OCI-LY1 (cell line): Measurements from ENCODE around the gene EEF1AKMT4.

ENCODE experiments used
- H2AFZ ChIP-seq: fragments of 200-600 bp; sonication (generic), shearing (Covaris generic); 2 replicates; pipeline ENCODE4 v1.6.0; 2014; ENCODE audit warnings: antibody characterized with exemption, mild to moderate bottlenecking, low read length
- H3F3A ChIP-seq: fragments of 200-600 bp; sonication (generic), shearing (Covaris generic); 2 replicates; pipeline ENCODE4 v1.6.0; 2014; ENCODE audit warnings: mild to moderate bottlenecking, antibody characterized with exemption, low read length, moderate library complexity; ENCODE audit not compliant: insufficient read depth
- H3K27ac ChIP-seq: fragments of 200-600 bp; sonication (generic); 2 replicates; pipeline ENCODE4 v1.5.1; 2014; ENCODE audit warnings: low read length, mixed run types, mild to moderate bottlenecking, low read depth; ENCODE audit not compliant: poor library complexity, severe bottlenecking
- H3K27me3 ChIP-seq: fragments of 200-600 bp; sonication (generic); 2 replicates; pipeline ENCODE4 v1.6.0; 2014; ENCODE audit warnings: antibody characterized with exemption, mild to moderate bottlenecking, low read length, moderate library complexity; ENCODE audit not compliant: insufficient read depth
- H3K36me3 ChIP-seq: fragments of 200-600 bp; sonication (generic); 2 replicates; pipeline ENCODE4 v1.6.1; 2014; ENCODE audit warnings: mild to moderate bottlenecking, antibody characterized with exemption, low read length, moderate library complexity, mixed read lengths; ENCODE audit not compliant: insufficient read depth
- H3K4me1 ChIP-seq: fragments of 200-600 bp; sonication (generic); 2 replicates; pipeline ENCODE4 v1.5.1; 2014; ENCODE audit warnings: mild to moderate bottlenecking, low read length, moderate library complexity; ENCODE audit not compliant: insufficient read depth, severe bottlenecking
- H3K4me2 ChIP-seq: fragments of 200-600 bp; sonication (generic), shearing (Covaris generic); 2 replicates; pipeline ENCODE4 v1.6.1; 2014; ENCODE audit warnings: low read length
- H3K4me3 ChIP-seq: fragments of 200-600 bp; sonication (generic); 2 replicates; pipeline ENCODE4 v1.5.1; 2014; ENCODE audit warnings: low read length, low read depth, mild to moderate bottlenecking, mixed read lengths; ENCODE audit not compliant: poor library complexity, severe bottlenecking
- H3K79me2 ChIP-seq: fragments of 200-600 bp; shearing (Covaris generic); 2 replicates; pipeline ENCODE4 v1.6.1; 2016; ENCODE audit warnings: mixed run types, low read length, mixed read lengths; ENCODE audit not compliant: insufficient read depth
- H3K9ac ChIP-seq: fragments of 200-600 bp; sonication (generic), shearing (Covaris generic); 2 replicates; pipeline ENCODE4 v1.6.1; 2014; ENCODE audit warnings: mild to moderate bottlenecking, low read length, mixed read lengths
- H3K9me2 ChIP-seq: fragments of 200-600 bp; sonication (generic), shearing (Covaris generic); 2 replicates; pipeline ENCODE4 v1.6.1; 2014; ENCODE audit warnings: low read depth, mild to moderate bottlenecking, low read length, mixed read lengths
- H3K9me3 ChIP-seq: fragments of 200-600 bp; shearing (Covaris generic); 2 replicates; pipeline ENCODE4 v1.6.1; 2014; ENCODE audit warnings: low read length, mixed read lengths
- H4K20me1 ChIP-seq: fragments of 200-600 bp; sonication (generic), shearing (Covaris generic); 2 replicates; pipeline ENCODE4 v1.6.0; 2016; ENCODE audit warnings: mild to moderate bottlenecking, low read length; ENCODE audit not compliant: insufficient read depth
- EZH2 ChIP-seq: fragments of 200-600 bp; sonication (generic), shearing (Covaris generic); IDR thresholded peaks from 2 replicates; pipeline ENCODE4 v1.8.0; 2017; ENCODE audit warnings: borderline replicate concordance, mixed run types, mild to moderate bottlenecking, antibody characterized with exemption, low read length, moderate library complexity, mixed read lengths
- TF ChIP-seq, protein P1 (sequence below): fragments of 200-600 bp; sonication (generic), shearing (Covaris generic); IDR thresholded peaks from 2 replicates; pipeline ENCODE4 v1.5.1; 2017; ENCODE audit warnings: mild to moderate bottlenecking, antibody characterized with exemption, low read length, moderate library complexity, mixed read lengths

The EEF1AKMT4 gene

GRCh38 chr3:184275381-184275701 is 25.9 kb downstream of the EEF1AKMT4 start:
- Histone ChIP-seq H4K20me1 (no peaks in the 10 kb centered on the region), H3K27me3 (peaks cover 10% of the 10 kb centered on the region; the same call in 1 of the 2 replicates), H3K9me2 (no peaks in the 10 kb centered on the region), H3K36me3 (no peaks in the 10 kb centered on the region), H3F3A (no peaks in the 10 kb centered on the region), H3K9ac (no peak overlapping the region), H2AFZ (no peak overlapping the region), H3K4me2 (no peak overlapping the region), H3K9me3 (no peaks in the 10 kb centered on the region), H3K4me1 (no peaks in the 10 kb centered on the region), H3K79me2 (no peaks in the 10 kb centered on the region), H3K27ac (no peak overlapping the region), H3K4me3 (no peak overlapping the region)
- no peak for TF ChIP-seq EZH2
- TF ChIP-seq, protein P1, sequence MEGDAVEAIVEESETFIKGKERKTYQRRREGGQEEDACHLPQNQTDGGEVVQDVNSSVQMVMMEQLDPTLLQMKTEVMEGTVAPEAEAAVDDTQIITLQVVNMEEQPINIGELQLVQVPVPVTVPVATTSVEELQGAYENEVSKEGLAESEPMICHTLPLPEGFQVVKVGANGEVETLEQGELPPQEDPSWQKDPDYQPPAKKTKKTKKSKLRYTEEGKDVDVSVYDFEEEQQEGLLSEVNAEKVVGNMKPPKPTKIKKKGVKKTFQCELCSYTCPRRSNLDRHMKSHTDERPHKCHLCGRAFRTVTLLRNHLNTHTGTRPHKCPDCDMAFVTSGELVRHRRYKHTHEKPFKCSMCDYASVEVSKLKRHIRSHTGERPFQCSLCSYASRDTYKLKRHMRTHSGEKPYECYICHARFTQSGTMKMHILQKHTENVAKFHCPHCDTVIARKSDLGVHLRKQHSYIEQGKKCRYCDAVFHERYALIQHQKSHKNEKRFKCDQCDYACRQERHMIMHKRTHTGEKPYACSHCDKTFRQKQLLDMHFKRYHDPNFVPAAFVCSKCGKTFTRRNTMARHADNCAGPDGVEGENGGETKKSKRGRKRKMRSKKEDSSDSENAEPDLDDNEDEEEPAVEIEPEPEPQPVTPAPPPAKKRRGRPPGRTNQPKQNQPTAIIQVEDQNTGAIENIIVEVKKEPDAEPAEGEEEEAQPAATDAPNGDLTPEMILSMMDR, result no peak

DNA sequence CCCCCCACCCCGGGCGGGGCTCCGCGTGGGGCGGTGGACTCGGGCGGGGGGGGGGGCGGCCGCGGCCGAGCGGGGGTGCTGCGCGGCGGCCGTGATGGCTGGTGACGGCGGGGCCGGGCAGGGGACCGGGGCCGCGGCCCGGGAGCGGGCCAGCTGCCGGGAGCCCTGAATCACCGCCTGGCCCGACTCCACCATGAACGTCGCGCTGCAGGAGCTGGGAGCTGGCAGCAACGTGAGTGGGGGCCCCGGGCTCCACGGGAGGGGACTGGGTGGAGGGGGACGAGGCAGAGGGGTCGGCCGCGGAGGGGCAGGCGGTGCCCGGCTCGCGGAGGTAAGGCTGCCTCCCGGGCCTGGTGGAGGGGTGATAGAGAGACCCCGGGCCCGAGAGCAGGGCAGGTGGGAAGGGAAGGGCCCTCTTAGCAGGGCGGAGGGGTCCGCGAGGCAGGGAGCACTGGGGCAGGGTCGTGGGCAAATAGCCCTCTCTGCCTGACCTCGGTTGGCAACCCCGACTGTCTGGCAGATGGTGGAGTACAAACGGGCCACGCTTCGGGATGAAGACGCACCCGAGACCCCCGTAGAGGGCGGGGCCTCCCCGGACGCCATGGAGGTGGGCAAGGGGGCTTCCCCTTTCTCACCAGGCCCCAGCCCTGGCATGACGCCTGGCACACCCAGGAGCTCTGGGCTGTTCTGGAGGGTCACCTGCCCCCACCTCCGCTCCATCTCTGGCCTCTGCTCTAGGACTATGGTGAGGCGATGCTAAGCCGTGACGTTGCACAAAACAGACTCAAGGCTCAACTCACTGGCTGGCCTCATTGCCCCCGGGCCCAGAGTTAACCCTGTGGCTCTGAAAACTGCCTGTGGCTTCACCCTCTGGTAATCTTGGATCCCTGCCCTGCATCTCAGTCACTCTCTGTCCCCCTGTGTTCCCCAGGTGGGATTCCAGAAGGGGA is 26.8 kb downstream of the EEF1AKMT4 start, which contains the start of gene ECE2:
Gene ECE2, plus strand, starts transcription at position 62 of the 950 bp plus-strand sequence. Its CDS starts 132 bp downstream, at position 194.
- H3K9ac ChIP-seq, result no peak within 1 kb of the TSS
- no peak for TF ChIP-seq EZH2
- TF ChIP-seq, protein P1, result no peak
- H3K27me3 ChIP-seq, result peaks cover 8% of the 10 kb centered on the region; the same call in 1 of the 2 replicates
- H3K4me2 ChIP-seq, result no peak within 1 kb of the TSS
- H2AFZ ChIP-seq, result no peak within 1 kb of the TSS
- H4K20me1 ChIP-seq, result no peaks in the 10 kb centered on the region
- no peak within 1 kb of the TSS for H3K27ac ChIP-seq
- H3K4me3 ChIP-seq, result no peak within 1 kb of the TSS
- H3K9me2 ChIP-seq, result no peaks in the 10 kb centered on the region
- H3K36me3 ChIP-seq, result no peaks in the 10 kb centered on the region
- H3K9me3 ChIP-seq, result no peaks in the 10 kb centered on the region
- no peaks in the 10 kb centered on the region for H3K79me2 ChIP-seq
- no peaks in the 10 kb centered on the region for H3K4me1 ChIP-seq
- H3F3A ChIP-seq, result no peaks in the 10 kb centered on the region

GRCh38 chr3:184277366-184277765 is 27.9 kb downstream of the EEF1AKMT4 start:
- Histone ChIP-seq H3K4me2 (no peak overlapping the region), H3K9me2 (no peaks in the 10 kb centered on the region), H3K9ac (no peak overlapping the region), H3K4me3 (no peak overlapping the region), H3F3A (no peaks in the 10 kb centered on the region), H2AFZ (no peak overlapping the region), H3K4me1 (no peaks in the 10 kb centered on the region), H3K9me3 (no peaks in the 10 kb centered on the region), H3K79me2 (no peaks in the 10 kb centered on the region), H3K27ac (no peak overlapping the region), H3K27me3 (peaks cover 8% of the 10 kb centered on the region; the same call in 1 of the 2 replicates), H4K20me1 (no peaks in the 10 kb centered on the region), H3K36me3 (no peaks in the 10 kb centered on the region)
- TF ChIP-seq, protein P1, result no peak
- TF ChIP-seq EZH2, result no peak
